Activated CD8-positive, alpha-beta memory T cell treated with anti-CD3 and anti-CD28 coated beads, Interleukin-2, amount 50 U/mL, for 24 hours (primary cell): Measurements from ENCODE around the gene SPEM2.

Source experiments
- DNase-seq: peaks from one replicate; pipeline ENCODE4 v3.0.0-alpha.2; 2020; ENCODE audit errors: extremely low read depth

Gene SPEM2

GRCh38 chr17:7403977-7404736, 21.3 kb upstream of the SPEM2 start, which contains the start of gene TMEM256:
TMEM256 (minus strand) TSS chr17:7404097; CDS start chr17:7404084, 13 bp downstream.
- peak; percentile 92 for DNase-seq

GRCh38 chr17:7404737-7405349, 20.6 kb upstream of the SPEM2 start:
- peak; percentile 9 for DNase-seq

GRCh38 chr17:7405350-7406234, 19.8 kb upstream of the SPEM2 start:
- DNase-seq = no peak

- DNase-seq = no peak
These were observed 19.1 kb upstream of the SPEM2 start for GRCh38 chr17:7406235-7406825.

DNA sequence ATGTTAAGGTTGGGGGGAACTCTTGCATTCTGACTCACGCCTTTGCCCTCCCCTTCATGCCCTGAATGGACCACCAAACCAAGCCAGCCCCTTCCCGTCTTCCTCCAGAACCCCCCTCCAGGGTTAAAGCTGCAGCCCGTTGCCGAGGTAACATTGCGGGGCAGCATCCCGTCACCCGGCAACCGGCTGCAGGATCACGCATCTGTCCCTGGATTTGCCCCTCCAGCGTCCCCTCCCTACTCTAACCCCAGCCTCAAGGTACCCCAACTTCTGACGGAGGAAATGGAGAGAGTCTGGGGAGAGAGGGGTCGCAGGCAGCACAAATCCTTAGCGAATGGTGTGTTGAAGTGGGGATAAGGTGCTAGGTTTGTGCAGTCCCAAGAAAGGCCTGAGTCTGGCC, 18.3 kb upstream of the SPEM2 start:
- DNase-seq = no peak

- DNase-seq = no peak
These were observed 17.7 kb upstream of the SPEM2 start, which contains the start of gene NLGN2 for GRCh38 chr17:7407485-7408251. NLGN2 (plus strand) TSS chr17:7407845; CDS start chr17:7408256, 411 bp downstream.

- no peak for DNase-seq
These were observed 17.1 kb upstream of the SPEM2 start for GRCh38 chr17:7408252-7408727.

DNA sequence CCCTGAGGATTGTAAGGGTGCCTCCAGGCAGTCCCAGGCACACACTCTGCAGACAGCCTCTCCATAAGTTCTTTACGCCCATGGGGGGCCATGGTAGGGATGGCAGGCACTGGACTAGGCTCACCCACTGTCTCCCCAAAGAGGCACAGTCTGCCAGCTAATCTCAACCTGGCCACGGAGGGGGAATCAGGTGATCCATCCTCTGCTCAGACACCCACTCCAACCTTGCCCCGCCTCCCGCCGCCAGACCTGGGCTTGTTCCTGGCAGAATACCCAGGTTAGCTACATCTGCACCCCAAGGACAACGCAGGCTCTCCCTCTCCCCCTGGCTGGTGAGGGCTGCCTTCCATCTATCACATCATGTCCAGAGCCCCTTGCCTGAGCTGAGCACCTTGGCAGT, 16.6 kb upstream of the SPEM2 start:
- DNase-seq = no peak

- DNase-seq = no peak
These were observed 15.7 kb upstream of the SPEM2 start for GRCh38 chr17:7409716-7410115.

- DNase-seq = no peak
These were observed 14.6 kb upstream of the SPEM2 start for GRCh38 chr17:7410634-7411426.

GRCh38 chr17:7411427-7411750, 14.0 kb upstream of the SPEM2 start:
- DNase-seq = no peak

GRCh38 chr17:7413346-7413985, 11.9 kb upstream of the SPEM2 start:
- DNase-seq = no peak

DNA sequence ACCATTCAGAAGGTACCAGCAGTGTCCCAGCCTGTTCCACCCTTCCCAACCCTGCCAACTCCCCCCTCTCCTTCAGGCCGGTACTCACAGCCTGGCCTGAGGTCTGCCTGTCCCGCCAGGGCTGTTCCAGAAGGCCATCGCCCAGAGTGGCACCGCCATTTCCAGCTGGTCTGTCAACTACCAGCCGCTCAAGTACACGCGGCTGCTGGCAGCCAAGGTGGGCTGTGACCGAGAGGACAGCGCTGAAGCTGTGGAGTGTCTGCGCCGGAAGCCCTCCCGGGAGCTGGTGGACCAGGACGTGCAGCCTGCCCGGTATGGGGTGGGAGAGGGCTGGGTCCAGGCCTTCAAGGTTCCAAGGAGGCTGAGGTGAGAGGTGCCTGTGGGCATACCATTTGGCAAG, 10.6 kb upstream of the SPEM2 start:
- DNase-seq = no peak

DNA sequence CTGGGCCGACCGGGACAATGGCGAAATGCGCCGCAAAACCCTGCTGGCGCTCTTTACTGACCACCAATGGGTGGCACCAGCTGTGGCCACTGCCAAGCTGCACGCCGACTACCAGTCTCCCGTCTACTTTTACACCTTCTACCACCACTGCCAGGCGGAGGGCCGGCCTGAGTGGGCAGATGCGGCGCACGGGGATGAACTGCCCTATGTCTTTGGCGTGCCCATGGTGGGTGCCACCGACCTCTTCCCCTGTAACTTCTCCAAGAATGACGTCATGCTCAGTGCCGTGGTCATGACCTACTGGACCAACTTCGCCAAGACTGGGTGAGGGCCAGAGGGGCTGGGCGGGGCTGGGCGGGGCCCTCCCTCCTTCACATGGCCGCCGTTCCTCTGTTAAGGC, 9.6 kb upstream of the SPEM2 start:
- no peak for DNase-seq

- DNase-seq = no peak
These were observed 9.1 kb upstream of the SPEM2 start for GRCh38 chr17:7416323-7416722.

DNA sequence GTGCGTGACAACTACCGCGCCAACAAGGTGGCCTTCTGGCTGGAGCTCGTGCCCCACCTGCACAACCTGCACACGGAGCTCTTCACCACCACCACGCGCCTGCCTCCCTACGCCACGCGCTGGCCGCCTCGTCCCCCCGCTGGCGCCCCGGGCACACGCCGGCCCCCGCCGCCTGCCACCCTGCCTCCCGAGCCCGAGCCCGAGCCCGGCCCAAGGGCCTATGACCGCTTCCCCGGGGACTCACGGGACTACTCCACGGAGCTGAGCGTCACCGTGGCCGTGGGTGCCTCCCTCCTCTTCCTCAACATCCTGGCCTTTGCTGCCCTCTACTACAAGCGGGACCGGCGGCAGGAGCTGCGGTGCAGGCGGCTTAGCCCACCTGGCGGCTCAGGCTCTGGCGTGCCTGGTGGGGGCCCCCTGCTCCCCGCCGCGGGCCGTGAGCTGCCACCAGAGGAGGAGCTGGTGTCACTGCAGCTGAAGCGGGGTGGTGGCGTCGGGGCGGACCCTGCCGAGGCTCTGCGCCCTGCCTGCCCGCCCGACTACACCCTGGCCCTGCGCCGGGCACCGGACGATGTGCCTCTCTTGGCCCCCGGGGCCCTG, 8.3 kb upstream of the SPEM2 start:
- DNase-seq = no peak

GRCh38 chr17:7418472-7419152, 6.8 kb upstream of the SPEM2 start:
- no peak for DNase-seq

DNA sequence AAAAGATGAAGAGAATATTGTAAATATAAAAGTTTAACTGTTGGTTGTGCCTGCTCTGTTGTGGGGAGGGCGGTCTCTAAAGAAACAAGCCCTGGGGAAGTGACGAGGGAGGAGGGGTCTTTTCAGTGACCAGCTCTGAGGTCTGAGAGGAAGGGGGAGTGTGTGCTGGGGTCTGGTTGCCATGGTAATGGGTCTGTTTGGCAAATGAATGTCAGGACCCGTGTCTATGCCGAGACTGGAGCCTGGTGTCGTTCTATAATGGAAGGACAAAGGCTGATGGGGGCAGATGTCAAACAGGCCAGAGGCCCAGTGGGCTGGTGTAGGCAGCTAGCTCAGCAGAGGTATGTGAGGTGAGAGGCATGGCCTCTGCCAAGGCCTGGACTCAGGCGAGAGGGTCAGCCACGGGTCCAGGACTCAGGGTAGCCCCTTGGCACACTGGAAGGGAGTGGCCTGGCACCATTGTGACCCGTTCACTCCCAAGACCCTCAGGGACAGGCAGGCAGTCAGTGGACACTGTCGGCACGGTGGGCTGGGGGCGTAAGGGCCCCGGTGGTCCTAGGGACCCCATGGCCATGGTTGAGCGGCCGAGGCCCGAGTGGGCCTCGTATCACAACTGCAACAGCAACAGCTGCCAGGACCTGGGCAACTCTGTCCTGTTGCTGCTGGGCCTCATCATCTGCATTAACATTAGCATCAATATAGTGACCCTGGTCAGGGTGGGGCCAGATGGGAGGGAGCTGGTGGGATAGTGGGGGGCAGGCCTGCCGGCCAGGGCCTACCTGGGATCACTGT, 5.4 kb upstream of the SPEM2 start, which contains the start of gene SPEM1:
Gene SPEM1, plus strand, starts transcription at position 506 of the 792 bp plus-strand sequence. Its CDS starts 61 bp downstream, at position 567.
- no peak for DNase-seq
